ENCODE measurements around the gene KCMF1.

Gene KCMF1

GRCh38 chr2:85078536-85078935, 107.6 kb downstream of the KCMF1 start:
- DNase-seq (ENCODE audit: low read depth) = no peak

- DNase-seq (ENCODE audit: low read depth) = no peak
Observed at GRCh38 chr2:85083092-85083491, 112.1 kb downstream of the KCMF1 start.

- no peak for DNase-seq (ENCODE audit: low read depth)
Observed at GRCh38 chr2:85085563-85085962, 114.6 kb downstream of the KCMF1 start.

GRCh38 chr2:85087541-85087940, 116.6 kb downstream of the KCMF1 start:
- DNase-seq (ENCODE audit: low read depth) = no peak

GRCh38 chr2:85088921-85089320, 118.0 kb downstream of the KCMF1 start:
- no peak for DNase-seq (ENCODE audit: low read depth)

GRCh38 chr2:85089585-85089984, 118.6 kb downstream of the KCMF1 start:
- DNase-seq (ENCODE audit: low read depth) = no peak

GRCh38 chr2:85091838-85092237, 120.9 kb downstream of the KCMF1 start:
- no peak for DNase-seq (ENCODE audit: low read depth)

- no peak for DNase-seq (ENCODE audit: low read depth)
Observed at GRCh38 chr2:85095094-85095493, 124.1 kb downstream of the KCMF1 start.

GRCh38 chr2:85096616-85097015, 125.7 kb downstream of the KCMF1 start:
- no peak for DNase-seq (ENCODE audit: low read depth)

- no peak for DNase-seq (ENCODE audit: low read depth)
Observed at GRCh38 chr2:85104228-85104627, 133.3 kb downstream of the KCMF1 start.

- no peak for DNase-seq (ENCODE audit: low read depth)
Observed at GRCh38 chr2:85106489-85107180, 135.7 kb downstream of the KCMF1 start.

Data from GM04504 (cell line).